K562 (cell line): ENCODE measurements around the gene TSC22D3. TPM values are rescaled to one million over a fixed set of nuclear protein-coding genes. Genes with fewer than 3 reads are reported as not detected.
A peak's percentile ranks its signal among the peaks of the same experiment; 100 is the strongest.

Experiments
- BRF1 ChIP-seq: IDR thresholded peaks from 3 replicates; pipeline ENCODE4 v1.6.1; 2011; ENCODE audit warnings: borderline replicate concordance, mild to moderate bottlenecking; ENCODE audit not compliant: insufficient read length; ENCODE audit errors: extremely low read depth
- E2F3 ChIP-seq: fragments of 250-450 bp; sonication (Bioruptor Pico); IDR thresholded peaks from 2 replicates; pipeline ENCODE4 v1.4.0; 2020; ENCODE audit warnings: mild to moderate bottlenecking
- FOXK2 ChIP-seq, 2 experiments: fragments of 450-650 bp; IDR thresholded peaks in 1 of 2; conservative IDR thresholded peaks in 1 of 2; 2 replicates each; pipeline ENCODE4 v1.6.1; 2016; ENCODE audit warnings: low read depth in 2 of 2, mild to moderate bottlenecking in 1 of 2
- KDM1A ChIP-seq, 2 experiments: fragments of 450-650 bp; IDR thresholded peaks; 2 replicates each; pipeline ENCODE4 v1.6.1; 2016; ENCODE audit warnings: mild to moderate bottlenecking in 2 of 2
- KDM4B ChIP-seq, 2 experiments: fragments of 450-650 bp in 1 of 2; sonication (generic) in 1 of 2; IDR thresholded peaks; 2 replicates each; pipeline ENCODE4 v1.6.1; 2016 to 2017; ENCODE audit warnings: borderline replicate concordance in 2 of 2, antibody characterized with exemption in 1 of 2, low read depth in 1 of 2, mild to moderate bottlenecking in 1 of 2
- MYBL2 ChIP-seq, 2 experiments: fragments of 450-650 bp in 1 of 2; sonication (generic) in 1 of 2; formaldehyde crosslinking in 1 of 2; IDR thresholded peaks; 2 replicates each; pipeline versions ENCODE4 v1.6.1 to v1.8.1; 2017 to 2022; ENCODE audit warnings: borderline replicate concordance in 1 of 2, inconsistent platforms in 1 of 2, low read depth in 1 of 2, mild to moderate bottlenecking in 1 of 2, missing genetic modification reagents in 1 of 2, moderate library complexity in 1 of 2
- NR2C1 ChIP-seq, 2 experiments: fragments of 450-650 bp; IDR thresholded peaks; 2 replicates each; pipeline ENCODE4 v1.6.1; 2017; ENCODE audit warnings: mild to moderate bottlenecking in 2 of 2, antibody characterized with exemption in 1 of 2, inconsistent platforms in 1 of 2, missing compliant biosample characterization in 1 of 2, missing genetic modification characterization in 1 of 2
- RBM15 ChIP-seq: fragments of 200-400 bp; formaldehyde crosslinking; IDR thresholded peaks from 2 replicates; pipeline ENCODE4 v1.6.1; 2018; ENCODE audit warnings: mild to moderate bottlenecking, low read length, moderate library complexity; ENCODE audit not compliant: insufficient read depth
- RCOR1 ChIP-seq, 2 experiments: IDR thresholded peaks; 2 replicates each; pipeline ENCODE4 v1.6.1; 2012; ENCODE audit warnings: low read depth in 2 of 2, low read length in 2 of 2, borderline replicate concordance in 1 of 2, improper control_type of control experiment in 1 of 2
- SIN3A ChIP-seq, 2 experiments: fragments of 150-350 bp in 1 of 2; IDR thresholded peaks; 2 replicates each; pipeline ENCODE4 v1.6.1; 2011 to 2016; ENCODE audit warnings: borderline replicate concordance in 2 of 2, low read depth in 2 of 2, low read length in 2 of 2, mild to moderate bottlenecking in 2 of 2, moderate library complexity in 2 of 2; ENCODE audit not compliant: control insufficient read depth in 1 of 2
- TCF3 ChIP-seq: sonication (generic); formaldehyde crosslinking; IDR thresholded peaks from 2 replicates; pipeline ENCODE4 v1.4.0; 2020; ENCODE audit warnings: mild to moderate bottlenecking, missing genetic modification reagents
- TSC22D4 ChIP-seq: fragments of 450-650 bp; IDR thresholded peaks from 2 replicates; pipeline ENCODE4 v1.6.1; 2016; ENCODE audit warnings: missing genetic modification characterization, missing biosample characterization, control low read depth
- U2AF2 ChIP-seq: fragments of 200-400 bp; formaldehyde crosslinking; optimal IDR thresholded peaks from 2 replicates; pipeline ENCODE3; 2017; ENCODE audit warnings: low read depth, mild to moderate bottlenecking, low read length
- ZNF239 ChIP-seq: fragments of 250-450 bp; sonication (Bioruptor Pico); IDR thresholded peaks from 2 replicates; pipeline ENCODE4 v1.4.0; 2020; ENCODE audit warnings: mild to moderate bottlenecking
- ZNF311 ChIP-seq: fragments of 250-450 bp; sonication (Bioruptor Pico); IDR thresholded peaks from 2 replicates; pipeline ENCODE4 v1.4.0; 2020; ENCODE audit warnings: mild to moderate bottlenecking, moderate library complexity
- polyA plus RNA-seq, 8 experiments: library from polyadenylated mRNA; depleted of rRNA in 4 of 8; stranded (reverse) in 5 of 8; unstranded in 3 of 8; fragments of >200 nt; fragmentation: Nextera tagmentation in 2 of 8; fragmentation: Illumina TruSeq in 1 of 8; extraction: Ambion mirVana in 2 of 8; extraction: Trizol in 1 of 8; gene quantifications; 2 replicates each; pipeline versions ENCODE4 v1.2.1 to v1.2.3, GENCODE V29; 2011 to 2014; ENCODE audit warnings: inconsistent platforms in 1 of 8, missing spikeins in 1 of 8
- total RNA-seq, 7 experiments: library from RNA; depleted of rRNA in 6 of 7; stranded (reverse); fragments of >200 nt in 6 of 7; fragmentation: Illumina TruSeq in 2 of 7; extraction: Trizol in 2 of 7; gene quantifications; 2 replicates each; pipeline versions ENCODE4 v1.2.1 to v1.2.3, GENCODE V29; 2011 to 2021; ENCODE audit warnings: low replicate concordance in 1 of 7
- TF ChIP-seq, protein P1 (sequence below): fragments of 250-450 bp; sonication (Bioruptor Pico); IDR thresholded peaks from 2 replicates; pipeline ENCODE4 v1.5.0; 2021
- TF ChIP-seq, protein P2 (sequence below): fragments of 450-650 bp; IDR thresholded peaks from 2 replicates; pipeline ENCODE4 v1.6.1; 2016; ENCODE audit warnings: missing biosample characterization, missing genetic modification characterization
- TF ChIP-seq, protein P3 (sequence below): sonication (generic); formaldehyde crosslinking; IDR thresholded peaks from 2 replicates; pipeline ENCODE4 v1.8.1; 2023; ENCODE audit warnings: mild to moderate bottlenecking, missing genetic modification reagents
- TF ChIP-seq, protein P4 (sequence below): fragments of 450-650 bp; conservative IDR thresholded peaks from 2 replicates; pipeline ENCODE4 v1.6.1; 2016; ENCODE audit warnings: missing genetic modification characterization, low read depth, mild to moderate bottlenecking, missing compliant biosample characterization, moderate library complexity

The TSC22D3 gene
- total and polyA plus RNA-seq, 9 of the 15 experiments (the other 6 are each of a cell fraction or from before 2014, with no cell fraction given), result 0.48 to 3.0 (median 0.87) TPM

DNA sequence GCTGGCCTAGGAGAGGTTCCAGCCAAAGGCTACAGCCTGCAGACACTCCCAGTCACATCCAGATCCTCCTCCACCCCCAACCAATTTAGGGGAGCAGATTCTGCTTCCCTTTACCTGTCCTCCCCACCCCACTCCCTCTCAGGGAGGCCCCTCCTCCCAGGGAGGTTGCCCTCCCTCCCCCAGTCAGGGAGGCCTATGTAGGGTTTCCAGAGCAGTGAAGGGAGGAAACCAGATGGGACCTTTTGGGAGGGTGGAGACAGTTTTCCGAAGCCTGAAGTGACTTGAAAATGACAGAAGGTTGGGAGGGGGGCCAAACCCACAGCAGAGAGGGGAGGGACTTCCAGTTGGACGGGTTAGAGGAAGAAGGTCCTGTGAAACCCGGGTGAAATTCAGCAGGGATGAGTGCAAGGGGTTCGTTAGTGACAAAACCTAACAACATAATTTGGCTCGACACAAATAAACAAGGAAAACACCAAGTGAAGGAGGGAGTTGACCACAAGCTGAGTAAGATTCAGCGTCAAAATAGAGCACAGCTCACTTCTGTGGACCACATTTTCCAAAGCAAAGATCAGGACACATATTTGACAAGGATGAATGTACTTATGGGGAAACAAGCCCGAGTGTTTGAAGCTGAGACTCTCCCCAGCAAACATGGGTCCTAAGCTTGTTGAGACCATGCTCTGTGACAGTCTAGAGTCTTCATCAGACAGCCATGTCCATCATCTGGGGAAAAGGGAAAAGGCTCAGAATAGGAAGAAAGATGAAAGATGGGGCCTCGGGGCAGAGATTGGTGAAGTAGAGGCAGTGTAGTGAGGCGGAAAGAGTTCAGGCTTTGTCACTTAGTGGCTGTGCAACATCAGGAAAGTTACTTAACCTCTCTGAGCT, 100.9 kb downstream of the TSC22D3 start (continued):
- TF ChIP-seq SIN3A (IDR thresholded peaks at IDR 0.05; ENCODE audit: borderline replicate concordance in 2 of 2, control insufficient read depth in 1 of 2, low read depth in 2 of 2, low read length in 2 of 2) (no peak), NR2C1 (IDR thresholded peaks at IDR 0.05) (no peak), NR2C1 (tag; IDR thresholded peaks at IDR 0.05) (no peak), BRF1 (no peak), ZNF311 (CRISPR knock-in tag) (no peak), ZNF239 (CRISPR knock-in tag) (no peak), TSC22D4 (tag) (no peak), E2F3 (CRISPR knock-in tag) (no peak), RCOR1 (IDR thresholded peaks at IDR 0.05; ENCODE audit: borderline replicate concordance in 1 of 2, low read depth in 2 of 2, low read length in 2 of 2) (peak in 1 of 2 experiments; percentile 73; a peak in 2 of 4 replicates), MYBL2 (IDR thresholded peaks at IDR 0.05; ENCODE audit: low read depth) (no peak), MYBL2 (CRISPR knock-in tag; IDR thresholded peaks at IDR 0.05; ENCODE audit: borderline replicate concordance) (no peak), KDM4B (IDR thresholded peaks at IDR 0.05; ENCODE audit: borderline replicate concordance in 2 of 2, low read depth in 1 of 2) (no peak), TCF3 (no peak), U2AF2 (no peak), RBM15 (no peak), KDM1A (IDR thresholded peaks at IDR 0.05) (peak; percentile 76 to 87), FOXK2 (conservative IDR thresholded peaks at IDR 0.05 in 1 of 2, IDR thresholded peaks at IDR 0.05 in 1 of 2; ENCODE audit: low read depth in 2 of 2) (peak; percentile 20 to 24; a peak in 2 of 4 replicates)
- TF ChIP-seq, protein P1, sequence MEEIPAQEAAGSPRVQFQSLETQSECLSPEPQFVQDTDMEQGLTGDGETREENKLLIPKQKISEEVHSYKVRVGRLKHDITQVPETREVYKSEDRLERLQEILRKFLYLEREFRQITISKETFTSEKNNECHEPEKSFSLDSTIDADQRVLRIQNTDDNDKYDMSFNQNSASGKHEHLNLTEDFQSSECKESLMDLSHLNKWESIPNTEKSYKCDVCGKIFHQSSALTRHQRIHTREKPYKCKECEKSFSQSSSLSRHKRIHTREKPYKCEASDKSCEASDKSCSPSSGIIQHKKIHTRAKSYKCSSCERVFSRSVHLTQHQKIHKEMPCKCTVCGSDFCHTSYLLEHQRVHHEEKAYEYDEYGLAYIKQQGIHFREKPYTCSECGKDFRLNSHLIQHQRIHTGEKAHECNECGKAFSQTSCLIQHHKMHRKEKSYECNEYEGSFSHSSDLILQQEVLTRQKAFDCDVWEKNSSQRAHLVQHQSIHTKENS (CRISPR knock-in tag), result no peak
- TF ChIP-seq, protein P2, sequence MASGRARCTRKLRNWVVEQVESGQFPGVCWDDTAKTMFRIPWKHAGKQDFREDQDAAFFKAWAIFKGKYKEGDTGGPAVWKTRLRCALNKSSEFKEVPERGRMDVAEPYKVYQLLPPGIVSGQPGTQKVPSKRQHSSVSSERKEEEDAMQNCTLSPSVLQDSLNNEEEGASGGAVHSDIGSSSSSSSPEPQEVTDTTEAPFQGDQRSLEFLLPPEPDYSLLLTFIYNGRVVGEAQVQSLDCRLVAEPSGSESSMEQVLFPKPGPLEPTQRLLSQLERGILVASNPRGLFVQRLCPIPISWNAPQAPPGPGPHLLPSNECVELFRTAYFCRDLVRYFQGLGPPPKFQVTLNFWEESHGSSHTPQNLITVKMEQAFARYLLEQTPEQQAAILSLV (tag), result no peak
- TF ChIP-seq, protein P3, sequence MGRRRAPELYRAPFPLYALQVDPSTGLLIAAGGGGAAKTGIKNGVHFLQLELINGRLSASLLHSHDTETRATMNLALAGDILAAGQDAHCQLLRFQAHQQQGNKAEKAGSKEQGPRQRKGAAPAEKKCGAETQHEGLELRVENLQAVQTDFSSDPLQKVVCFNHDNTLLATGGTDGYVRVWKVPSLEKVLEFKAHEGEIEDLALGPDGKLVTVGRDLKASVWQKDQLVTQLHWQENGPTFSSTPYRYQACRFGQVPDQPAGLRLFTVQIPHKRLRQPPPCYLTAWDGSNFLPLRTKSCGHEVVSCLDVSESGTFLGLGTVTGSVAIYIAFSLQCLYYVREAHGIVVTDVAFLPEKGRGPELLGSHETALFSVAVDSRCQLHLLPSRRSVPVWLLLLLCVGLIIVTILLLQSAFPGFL (CRISPR knock-in tag), result no peak
- TF ChIP-seq, protein P4, sequence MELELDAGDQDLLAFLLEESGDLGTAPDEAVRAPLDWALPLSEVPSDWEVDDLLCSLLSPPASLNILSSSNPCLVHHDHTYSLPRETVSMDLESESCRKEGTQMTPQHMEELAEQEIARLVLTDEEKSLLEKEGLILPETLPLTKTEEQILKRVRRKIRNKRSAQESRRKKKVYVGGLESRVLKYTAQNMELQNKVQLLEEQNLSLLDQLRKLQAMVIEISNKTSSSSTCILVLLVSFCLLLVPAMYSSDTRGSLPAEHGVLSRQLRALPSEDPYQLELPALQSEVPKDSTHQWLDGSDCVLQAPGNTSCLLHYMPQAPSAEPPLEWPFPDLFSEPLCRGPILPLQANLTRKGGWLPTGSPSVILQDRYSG (tag), result no peak
